ENCODE measurements around the gene SURF6. TPM values are rescaled to one million over a fixed set of nuclear protein-coding genes. Genes with fewer than 3 reads are reported as not detected.

Gene SURF6
- total and polyA plus RNA-seq, 2 experiments from 2014 or later = 17.6 to 27.6 TPM

DNA sequence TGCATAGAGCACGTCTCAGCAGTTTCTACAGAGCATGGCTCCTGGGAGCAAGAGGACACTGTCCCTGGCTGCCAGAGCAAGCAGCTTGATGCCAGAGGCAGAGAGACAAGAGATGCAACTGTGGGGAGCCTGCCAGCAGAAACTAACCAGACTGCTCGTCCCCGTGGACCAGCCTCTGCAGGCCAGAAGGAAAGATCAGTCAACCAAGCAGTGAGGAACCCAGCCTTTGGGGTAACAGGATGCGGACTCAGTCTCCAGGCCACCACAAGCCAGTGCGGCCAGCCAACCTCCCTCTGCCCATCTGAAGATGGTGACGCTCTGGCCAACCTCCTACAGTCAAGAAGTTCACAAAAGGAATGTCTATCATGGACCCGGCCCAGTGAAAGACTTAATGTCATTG, 36.2 kb upstream of the SURF6 start (continued):
- TF ChIP-seq, protein P1, sequence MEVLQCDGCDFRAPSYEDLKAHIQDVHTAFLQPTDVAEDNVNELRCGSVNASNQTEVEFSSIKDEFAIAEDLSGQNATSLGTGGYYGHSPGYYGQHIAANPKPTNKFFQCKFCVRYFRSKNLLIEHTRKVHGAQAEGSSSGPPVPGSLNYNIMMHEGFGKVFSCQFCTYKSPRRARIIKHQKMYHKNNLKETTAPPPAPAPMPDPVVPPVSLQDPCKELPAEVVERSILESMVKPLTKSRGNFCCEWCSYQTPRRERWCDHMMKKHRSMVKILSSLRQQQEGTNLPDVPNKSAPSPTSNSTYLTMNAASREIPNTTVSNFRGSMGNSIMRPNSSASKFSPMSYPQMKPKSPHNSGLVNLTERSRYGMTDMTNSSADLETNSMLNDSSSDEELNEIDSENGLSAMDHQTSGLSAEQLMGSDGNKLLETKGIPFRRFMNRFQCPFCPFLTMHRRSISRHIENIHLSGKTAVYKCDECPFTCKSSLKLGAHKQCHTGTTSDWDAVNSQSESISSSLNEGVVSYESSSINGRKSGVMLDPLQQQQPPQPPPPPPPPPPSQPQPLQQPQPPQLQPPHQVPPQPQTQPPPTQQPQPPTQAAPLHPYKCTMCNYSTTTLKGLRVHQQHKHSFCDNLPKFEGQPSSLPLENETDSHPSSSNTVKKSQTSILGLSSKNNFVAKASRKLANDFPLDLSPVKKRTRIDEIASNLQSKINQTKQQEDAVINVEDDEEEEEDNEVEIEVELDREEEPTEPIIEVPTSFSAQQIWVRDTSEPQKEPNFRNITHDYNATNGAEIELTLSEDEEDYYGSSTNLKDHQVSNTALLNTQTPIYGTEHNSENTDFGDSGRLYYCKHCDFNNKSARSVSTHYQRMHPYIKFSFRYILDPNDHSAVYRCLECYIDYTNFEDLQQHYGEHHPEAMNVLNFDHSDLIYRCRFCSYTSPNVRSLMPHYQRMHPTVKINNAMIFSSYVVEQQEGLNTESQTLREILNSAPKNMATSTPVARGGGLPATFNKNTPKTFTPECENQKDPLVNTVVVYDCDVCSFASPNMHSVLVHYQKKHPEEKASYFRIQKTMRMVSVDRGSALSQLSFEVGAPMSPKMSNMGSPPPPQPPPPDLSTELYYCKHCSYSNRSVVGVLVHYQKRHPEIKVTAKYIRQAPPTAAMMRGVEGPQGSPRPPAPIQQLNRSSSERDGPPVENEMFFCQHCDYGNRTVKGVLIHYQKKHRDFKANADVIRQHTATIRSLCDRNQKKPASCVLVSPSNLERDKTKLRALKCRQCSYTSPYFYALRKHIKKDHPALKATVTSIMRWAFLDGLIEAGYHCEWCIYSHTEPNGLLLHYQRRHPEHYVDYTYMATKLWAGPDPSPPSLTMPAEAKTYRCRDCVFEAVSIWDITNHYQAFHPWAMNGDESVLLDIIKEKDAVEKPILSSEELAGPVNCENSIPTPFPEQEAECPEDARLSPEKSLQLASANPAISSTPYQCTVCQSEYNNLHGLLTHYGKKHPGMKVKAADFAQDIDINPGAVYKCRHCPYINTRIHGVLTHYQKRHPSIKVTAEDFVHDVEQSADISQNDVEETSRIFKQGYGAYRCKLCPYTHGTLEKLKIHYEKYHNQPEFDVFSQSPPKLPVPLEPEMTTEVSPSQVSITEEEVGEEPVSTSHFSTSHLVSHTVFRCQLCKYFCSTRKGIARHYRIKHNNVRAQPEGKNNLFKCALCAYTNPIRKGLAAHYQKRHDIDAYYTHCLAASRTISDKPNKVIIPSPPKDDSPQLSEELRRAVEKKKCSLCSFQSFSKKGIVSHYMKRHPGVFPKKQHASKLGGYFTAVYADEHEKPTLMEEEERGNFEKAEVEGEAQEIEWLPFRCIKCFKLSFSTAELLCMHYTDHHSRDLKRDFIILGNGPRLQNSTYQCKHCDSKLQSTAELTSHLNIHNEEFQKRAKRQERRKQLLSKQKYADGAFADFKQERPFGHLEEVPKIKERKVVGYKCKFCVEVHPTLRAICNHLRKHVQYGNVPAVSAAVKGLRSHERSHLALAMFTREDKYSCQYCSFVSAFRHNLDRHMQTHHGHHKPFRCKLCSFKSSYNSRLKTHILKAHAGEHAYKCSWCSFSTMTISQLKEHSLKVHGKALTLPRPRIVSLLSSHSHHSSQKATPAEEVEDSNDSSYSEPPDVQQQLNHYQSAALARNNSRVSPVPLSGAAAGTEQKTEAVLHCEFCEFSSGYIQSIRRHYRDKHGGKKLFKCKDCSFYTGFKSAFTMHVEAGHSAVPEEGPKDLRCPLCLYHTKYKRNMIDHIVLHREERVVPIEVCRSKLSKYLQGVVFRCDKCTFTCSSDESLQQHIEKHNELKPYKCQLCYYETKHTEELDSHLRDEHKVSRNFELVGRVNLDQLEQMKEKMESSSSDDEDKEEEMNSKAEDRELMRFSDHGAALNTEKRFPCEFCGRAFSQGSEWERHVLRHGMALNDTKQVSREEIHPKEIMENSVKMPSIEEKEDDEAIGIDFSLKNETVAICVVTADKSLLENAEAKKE (CRISPR knock-in tag; IDR thresholded peaks at IDR 0.05) = no peak

DNA sequence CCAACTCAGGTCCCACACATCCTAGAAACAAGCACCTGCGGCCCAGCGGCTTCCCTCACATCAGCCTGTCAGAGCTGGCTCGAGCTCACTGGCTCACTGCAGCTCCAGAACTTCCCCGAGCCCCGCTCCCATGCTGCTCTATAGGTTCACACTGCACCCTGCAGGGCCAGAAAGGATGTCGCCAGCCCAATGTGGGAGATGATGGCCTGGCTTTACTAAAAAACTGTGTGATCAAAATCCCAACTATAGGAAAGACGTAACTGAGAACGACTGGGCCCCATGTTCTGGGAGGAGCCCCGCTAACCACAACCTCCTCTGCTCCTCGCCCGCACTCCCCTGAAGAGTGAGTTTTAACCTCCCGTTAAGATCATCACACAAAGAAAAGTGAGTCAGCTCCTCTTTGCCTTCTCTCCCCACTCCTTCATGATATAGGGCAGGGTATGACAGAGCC, 35.3 kb upstream of the SURF6 start:
- Histone ChIP-seq H3K27me3 (ENCODE audit: insufficient read depth) (no peaks in the 10 kb centered on the region), H3F3A (replicated peaks; ENCODE audit: low read depth) (no peaks in the 10 kb centered on the region), H3K4me2 (no peak overlapping the region), H3K4me1 (ENCODE audit: insufficient read depth) (peaks cover 6% of the 10 kb centered on the region; the same call in 1 of the 2 replicates), H3K79me2 (replicated peaks; ENCODE audit: insufficient read depth) (peaks cover 87% of the 10 kb centered on the region), H3K27ac (ENCODE audit: low read depth) (no peak overlapping the region), H3K4me3 (no peak overlapping the region), H4K20me1 (replicated peaks; ENCODE audit: insufficient read depth) (peaks cover 71% of the 10 kb centered on the region), H3K36me3 (ENCODE audit: insufficient read depth) (peaks cover 7% of the 10 kb centered on the region), H3K9me2 (ENCODE audit: insufficient read depth) (no peaks in the 10 kb centered on the region), H2AFZ (no peak overlapping the region)
- no peak overlapping the region; the same call in 1 of the 2 replicates for H3K27ac Mint-ChIP-seq
- no peak for ATAC-seq
- DNase-seq (ENCODE audit: low spot score) = no peak
- no peak overlapping the region; the same call in 2 of the 3 replicates for H3K4me3 Mint-ChIP-seq
- TF ChIP-seq POLR2AphosphoS5 (IDR thresholded peaks at IDR 0.05; ENCODE audit: low read depth) = no peak
- no peak for TF ChIP-seq STAT1 (IDR thresholded peaks at IDR 0.05; ENCODE audit: unreplicated experiment)
- no peak for TF ChIP-seq CREB1 (CRISPR knock-in tag; IDR thresholded peaks at IDR 0.05; ENCODE audit: low read depth)
- no peak for TF ChIP-seq ZNF331 (CRISPR knock-in tag; IDR thresholded peaks at IDR 0.05; ENCODE audit: low read depth)
- TF ChIP-seq, protein P2, sequence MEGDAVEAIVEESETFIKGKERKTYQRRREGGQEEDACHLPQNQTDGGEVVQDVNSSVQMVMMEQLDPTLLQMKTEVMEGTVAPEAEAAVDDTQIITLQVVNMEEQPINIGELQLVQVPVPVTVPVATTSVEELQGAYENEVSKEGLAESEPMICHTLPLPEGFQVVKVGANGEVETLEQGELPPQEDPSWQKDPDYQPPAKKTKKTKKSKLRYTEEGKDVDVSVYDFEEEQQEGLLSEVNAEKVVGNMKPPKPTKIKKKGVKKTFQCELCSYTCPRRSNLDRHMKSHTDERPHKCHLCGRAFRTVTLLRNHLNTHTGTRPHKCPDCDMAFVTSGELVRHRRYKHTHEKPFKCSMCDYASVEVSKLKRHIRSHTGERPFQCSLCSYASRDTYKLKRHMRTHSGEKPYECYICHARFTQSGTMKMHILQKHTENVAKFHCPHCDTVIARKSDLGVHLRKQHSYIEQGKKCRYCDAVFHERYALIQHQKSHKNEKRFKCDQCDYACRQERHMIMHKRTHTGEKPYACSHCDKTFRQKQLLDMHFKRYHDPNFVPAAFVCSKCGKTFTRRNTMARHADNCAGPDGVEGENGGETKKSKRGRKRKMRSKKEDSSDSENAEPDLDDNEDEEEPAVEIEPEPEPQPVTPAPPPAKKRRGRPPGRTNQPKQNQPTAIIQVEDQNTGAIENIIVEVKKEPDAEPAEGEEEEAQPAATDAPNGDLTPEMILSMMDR (conservative IDR thresholded peaks at IDR 0.05; ENCODE audit: low read depth in 2 of 2) = no peak
- peaks cover 47% of the 10 kb centered on the region for H3K36me3 Mint-ChIP-seq (ENCODE audit: low read depth)
- peaks cover 11% of the 10 kb centered on the region for H3K27me3 Mint-ChIP-seq (ENCODE audit: insufficient read depth, low read depth, poor library complexity)
- no peaks in the 10 kb centered on the region for H3K9me3 Mint-ChIP-seq
- H3K4me1 Mint-ChIP-seq = peaks cover 18% of the 10 kb centered on the region
